GM12878 (cell line): Measurements from ENCODE around the gene ZNF511. TPM values are rescaled to one million over a fixed set of nuclear protein-coding genes. Genes with fewer than 3 reads are reported as not detected.
A peak's percentile ranks its signal among the peaks of the same experiment; 100 is the strongest.

Experiments
- ATAC-seq: fragments of 200-7000 bp; cut with Tn5 transposase; 3 replicates; pipeline ENCODE4 v1.9.1; 2020; ENCODE audit warnings: mild to moderate bottlenecking, moderate library complexity
- BruUV-seq: library from RNA; stranded (reverse); fragments of 400-500 nt; replicated peaks from 2 replicates; lab custom pipeline; 2021; lab: Mats Ljungman, UMichigan
- CTCF ChIA-PET: fragments of 300-600 bp; sonication (Branson Sonifier 250); formaldehyde crosslinking; extraction: SDS; loops from one replicate; lab custom pipeline; 2021; ENCODE audit warnings: inconsistent platforms; lab: Yijun Ruan, JAX
- POLR2A ChIA-PET: fragments of 350-600 bp; formaldehyde crosslinking; extraction: SDS; loops from one replicate; lab custom pipeline; 2021; ENCODE audit warnings: inconsistent platforms; lab: Charles Lee
- RAD21 ChIA-PET: fragments of 300-600 bp; sonication (Branson Sonifier 250); formaldehyde crosslinking; loops from one replicate; lab custom pipeline; 2023; ENCODE audit warnings: antibody characterized with exemption; ENCODE audit not compliant: unreplicated experiment; lab: Charles Lee
- SMC1A ChIA-PET: fragments of 300-600 bp; sonication (Branson Sonifier 250); formaldehyde crosslinking; loops from one replicate; lab custom pipeline; 2023; ENCODE audit not compliant: unreplicated experiment, uncharacterized antibody; lab: Charles Lee
- DNase-seq: peaks from one replicate; pipeline ENCODE4 v3.0.0-alpha.2; 2011; ENCODE audit warnings: low read depth, low spot score
- FAIRE-seq: peaks from 3 replicates; lab custom pipeline; 2011; peaks lifted over from hg19 to GRCh38; lab: Jason Lieb, UNC
- H2AFZ ChIP-seq: 2 replicates; pipeline ENCODE4 v1.6.0; 2011; ENCODE audit warnings: low read depth, low read length, control low read depth; ENCODE audit not compliant: control insufficient read depth
- H3K27ac ChIP-seq: 2 replicates; pipeline ENCODE4 v1.5.1; 2011; ENCODE audit warnings: control low read depth; ENCODE audit not compliant: control insufficient read depth, insufficient read depth
- H3K27me3 ChIP-seq, 2 experiments: replicated peaks in 1 of 2; 2 replicates each; pipeline versions ENCODE4 v1.6.0 to v1.6.1; 2011; ENCODE audit warnings: low read length in 1 of 2; ENCODE audit not compliant: control insufficient read depth in 2 of 2, insufficient read depth in 2 of 2
- H3K36me3 ChIP-seq, 2 experiments: 2 replicates each; pipeline ENCODE4 v1.5.1; 2011; ENCODE audit warnings: low read length in 1 of 2; ENCODE audit not compliant: control insufficient read depth in 2 of 2, insufficient read depth in 2 of 2
- H3K4me1 ChIP-seq: 2 replicates; pipeline ENCODE4 v1.6.1; 2011; ENCODE audit warnings: mild to moderate bottlenecking, low read length, moderate library complexity, mixed read lengths; ENCODE audit not compliant: control insufficient read depth, insufficient read depth
- H3K4me2 ChIP-seq: 2 replicates; pipeline ENCODE4 v1.6.0; 2011; ENCODE audit warnings: control low read depth; ENCODE audit not compliant: control insufficient read depth, insufficient read depth
- H3K4me3 ChIP-seq: fragments of 200-600 bp; sonication (generic); 2 replicates; pipeline ENCODE4 v1.5.1; 2016
- H3K79me2 ChIP-seq: 2 replicates; pipeline ENCODE4 v1.6.0; 2011; ENCODE audit warnings: low read length; ENCODE audit not compliant: control insufficient read depth, insufficient read depth
- H3K9ac ChIP-seq: 2 replicates; pipeline ENCODE4 v1.8.0; 2011; ENCODE audit warnings: low read length, control low read depth, mixed read lengths; ENCODE audit not compliant: control insufficient read depth, insufficient read depth
- H3K9me3 ChIP-seq: replicated peaks from 3 replicates; pipeline ENCODE4 v1.5.1; 2011; ENCODE audit warnings: mild to moderate bottlenecking, low read length; ENCODE audit not compliant: control insufficient read depth, insufficient read depth
- H4K20me1 ChIP-seq: 2 replicates; pipeline ENCODE4 v1.6.0; 2011; ENCODE audit not compliant: control insufficient read depth, insufficient read depth
- FOXM1 ChIP-seq: IDR thresholded peaks from 2 replicates; pipeline ENCODE4 v1.6.1; 2012; ENCODE audit warnings: low read depth, mild to moderate bottlenecking, inconsistent platforms, low read length, moderate library complexity
- IRF5 ChIP-seq: fragments of 450-650 bp; IDR thresholded peaks from 2 replicates; pipeline ENCODE4 v1.6.1; 2017; ENCODE audit warnings: borderline replicate concordance
- PAX8 ChIP-seq: fragments of 450-650 bp; IDR thresholded peaks from 2 replicates; pipeline ENCODE4 v1.6.1; 2017; ENCODE audit warnings: mild to moderate bottlenecking, moderate library complexity
- POLR2A ChIP-seq: IDR thresholded peaks from 2 replicates; pipeline ENCODE4 v1.6.1; 2011; ENCODE audit warnings: low read depth, mild to moderate bottlenecking, low read length
- SKIL ChIP-seq: fragments of 450-650 bp; IDR thresholded peaks from 2 replicates; pipeline ENCODE4 v1.6.1; 2017; ENCODE audit warnings: mild to moderate bottlenecking, low read depth, inconsistent platforms; ENCODE audit not compliant: poor library complexity, severe bottlenecking
- TCF3 ChIP-seq: IDR thresholded peaks from 2 replicates; pipeline ENCODE4 v1.6.1; 2012; ENCODE audit warnings: low read depth, mild to moderate bottlenecking, low read length, borderline replicate concordance; ENCODE audit not compliant: insufficient read depth
- USF1 ChIP-seq: IDR thresholded peaks from 2 replicates; pipeline ENCODE4 v1.6.1; 2011; ENCODE audit warnings: borderline replicate concordance, low read depth, mild to moderate bottlenecking, moderate library complexity, mixed read lengths, low read length; ENCODE audit not compliant: insufficient read depth; ENCODE audit errors: extremely low read length
- ZNF592 ChIP-seq: fragments of 450-650 bp; IDR thresholded peaks from 2 replicates; pipeline ENCODE4 v1.6.1; 2017; ENCODE audit warnings: mild to moderate bottlenecking, moderate library complexity
- ZZZ3 ChIP-seq: IDR thresholded peaks from 2 replicates; pipeline ENCODE4 v1.6.1; 2011; ENCODE audit warnings: low read depth; ENCODE audit not compliant: control insufficient read depth, insufficient read length
- WGBS: methylation state at CpG from one replicate; pipeline ENCODE4 v1.1.6; 2016; ENCODE audit warnings: low lambda C conversion rate; ENCODE audit not compliant: insufficient replicate concordance, insufficient coverage; ENCODE audit errors: missing lambda C conversion rate; 5-methylcytosine and 5-hydroxymethylcytosine counted together
- in situ Hi-C: fragments of 300-500 bp; cut with MboI; formaldehyde crosslinking; loops from 9 replicates; pipeline ENCODE4 v1.14.3; 2018; ENCODE audit warnings: mixed read lengths
- intact Hi-C: fragments of 100-400 bp; cut with micrococcal nuclease; formaldehyde crosslinking; loops from one replicate; pipeline ENCODE4 v1.14.2; 2022; ENCODE audit not compliant: unreplicated experiment
- polyA plus RNA-seq, 11 experiments: library from polyadenylated mRNA; depleted of rRNA in 4 of 11; unstranded in 6 of 11; stranded (reverse) in 5 of 11; fragments of >200 nt; fragmentation: Nextera tagmentation in 4 of 11; fragmentation: Illumina TruSeq in 1 of 11; extraction: Ambion mirVana in 4 of 11; extraction: Trizol in 1 of 11; gene quantifications; 1 replicate in 1 of 11; 2 replicates in 10 of 11; pipeline versions ENCODE4 v1.2.1 to v1.2.3, GENCODE V29; 2011 to 2016; ENCODE audit warnings: inconsistent platforms in 2 of 11, missing spikeins in 2 of 11, low read depth in 1 of 11
- total RNA-seq, 4 experiments: library from RNA; depleted of rRNA in 3 of 4; stranded (reverse); fragments of >200 nt in 3 of 4; fragmentation: Illumina TruSeq in 1 of 4; extraction: Trizol in 1 of 4; gene quantifications; 2 replicates each; pipeline versions ENCODE4 v1.2.1 to v1.2.3, GENCODE V29; 2013 to 2021

ZNF511 gene
- total and polyA plus RNA-seq, 10 of the 15 experiments (the other 5 are each of a cell fraction or from before 2014, with no cell fraction given), result 0.58 to 110 (median 32.0) TPM

- ATAC-seq (no peak), DNase-seq (no peak), FAIRE-seq (no peak)
- no peak overlapping the region for H3K9ac ChIP-seq
- RAD21 ChIA-PET, result no interaction called here
- peaks cover 10 to 35% of the 10 kb centered on the region in 2 experiments for H3K36me3 ChIP-seq
- BruUV-seq, result no TSS peak
- H3K79me2 ChIP-seq, result no peaks in the 10 kb centered on the region; the same call in 1 of the 2 replicates
- 97% methylated on average over 21 of the region's 22 CpGs for WGBS
- POLR2A ChIA-PET, result no interaction called here
- intact Hi-C loops, result no loop called here
- no peak overlapping the region for H3K27ac ChIP-seq
- H3K27me3 ChIP-seq, result no peaks in the 10 kb centered on the region
- in situ Hi-C loops, result no loop called here
- H2AFZ ChIP-seq, result no peak overlapping the region
- TF ChIP-seq IRF5 (no peak), POLR2A (0 out of 2 replicates have a peak, but pooled peaks have one; percentile 9)
- H3K4me3 ChIP-seq, result no peak overlapping the region
- CTCF ChIA-PET, result no interaction called here
- no peak overlapping the region for H3K4me2 ChIP-seq
- H4K20me1 ChIP-seq, result no peaks in the 10 kb centered on the region
- no peaks in the 10 kb centered on the region for H3K9me3 ChIP-seq
- H3K4me1 ChIP-seq, result no peaks in the 10 kb centered on the region
- SMC1A ChIA-PET, result no interaction called here
Observed at GRCh38 chr10:133268532-133268931, 40.2 kb upstream of the ZNF511 start.

- ATAC-seq, result no peak
- ChIA-PET CTCF (no interaction called here), SMC1A (no interaction called here), POLR2A (no interaction called here), RAD21 (no interaction called here)
- H3K27me3 ChIP-seq, result no peaks in the 10 kb centered on the region
- H2AFZ ChIP-seq, result no peak overlapping the region
- peaks cover 10 to 37% of the 10 kb centered on the region in 2 experiments for H3K36me3 ChIP-seq
- BruUV-seq, result no TSS peak
- no peak overlapping the region for H3K4me2 ChIP-seq
- H3K9ac ChIP-seq, result no peak overlapping the region
- H3K9me3 ChIP-seq, result no peaks in the 10 kb centered on the region
- no peak overlapping the region for H3K4me3 ChIP-seq
- H4K20me1 ChIP-seq, result no peaks in the 10 kb centered on the region
- intact Hi-C loops, result no loop called here
- WGBS, result 86% methylated on average over 26 of the region's 26 CpGs
- H3K27ac ChIP-seq, result no peak overlapping the region
- no peaks in the 10 kb centered on the region for H3K4me1 ChIP-seq
- DNase-seq, result no peak
- no peak for FAIRE-seq
- in situ Hi-C loops, result no loop called here
- H3K79me2 ChIP-seq, result peaks cover 4% of the 10 kb centered on the region
- TF ChIP-seq ZNF592, result no peak
- no peak for TF ChIP-seq TCF3
- no peak for TF ChIP-seq PAX8
- no peak for TF ChIP-seq USF1
- no peak for TF ChIP-seq ZZZ3
- no peak for TF ChIP-seq SKIL
- TF ChIP-seq FOXM1, result no peak
Observed at GRCh38 chr10:133269367-133269766, 39.3 kb upstream of the ZNF511 start.
